Omental fat pad (tissue), 4 donors: ENCODE data around the gene GARIN5B. TPM values are rescaled to one million over a fixed set of nuclear protein-coding genes. Genes with fewer than 3 reads are reported as not detected.

Experiments used
- ATAC-seq: fragments of 150-250 bp; one replicate; pipeline ENCODE4 v1.9.1; 2016; ENCODE audit warnings: mild to moderate bottlenecking, moderate library complexity; ENCODE audit not compliant: low FRiP score
- DNase-seq: peaks from one replicate; pipeline ENCODE4 v3.0.0-alpha.2; 2019; ENCODE audit warnings: low spot score
- CTCF ChIP-seq, 3 donors: fragments of 450-650 bp; IDR thresholded peaks; one replicate each; pipeline ENCODE4 v1.5.1; 2016 to 2017; ENCODE audit warnings: antibody characterized with exemption in 3 of 3, mild to moderate bottlenecking in 3 of 3, moderate library complexity in 2 of 3
- total RNA-seq, 4 donors: library from RNA; depleted of rRNA; stranded (reverse); fragments of >200 nt; gene quantifications; one replicate each; pipeline ENCODE4 v1.1.0, GENCODE V29; 2016

The GARIN5B gene
- total RNA-seq, 4 donors from 2014 or later: 0.09 TPM; not detected in 3

DNA sequence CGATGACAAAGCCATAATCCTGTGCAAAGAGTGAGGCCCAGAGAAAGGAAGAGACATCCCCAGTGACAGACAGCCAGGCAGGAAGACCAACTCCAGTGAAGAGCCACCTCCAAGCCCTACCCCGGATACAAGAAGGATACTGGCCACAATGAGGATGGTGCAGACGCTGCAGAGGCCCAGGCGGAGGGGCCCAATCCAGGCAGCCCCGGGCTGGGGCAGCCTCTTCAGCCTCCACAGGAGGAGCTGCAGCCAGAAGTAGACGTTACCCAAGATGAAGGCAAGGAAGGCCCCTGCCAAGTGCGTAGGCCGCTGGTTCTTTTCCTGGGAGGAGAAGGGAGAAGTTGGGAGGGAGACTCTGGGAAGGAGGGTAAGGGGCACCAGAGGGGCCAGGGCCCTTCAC lies 46.4 kb downstream of the GARIN5B start:
- DNase-seq: no peak
- no peak for TF ChIP-seq CTCF (IDR thresholded peaks at IDR 0.05)
- no peak for ATAC-seq

DNA sequence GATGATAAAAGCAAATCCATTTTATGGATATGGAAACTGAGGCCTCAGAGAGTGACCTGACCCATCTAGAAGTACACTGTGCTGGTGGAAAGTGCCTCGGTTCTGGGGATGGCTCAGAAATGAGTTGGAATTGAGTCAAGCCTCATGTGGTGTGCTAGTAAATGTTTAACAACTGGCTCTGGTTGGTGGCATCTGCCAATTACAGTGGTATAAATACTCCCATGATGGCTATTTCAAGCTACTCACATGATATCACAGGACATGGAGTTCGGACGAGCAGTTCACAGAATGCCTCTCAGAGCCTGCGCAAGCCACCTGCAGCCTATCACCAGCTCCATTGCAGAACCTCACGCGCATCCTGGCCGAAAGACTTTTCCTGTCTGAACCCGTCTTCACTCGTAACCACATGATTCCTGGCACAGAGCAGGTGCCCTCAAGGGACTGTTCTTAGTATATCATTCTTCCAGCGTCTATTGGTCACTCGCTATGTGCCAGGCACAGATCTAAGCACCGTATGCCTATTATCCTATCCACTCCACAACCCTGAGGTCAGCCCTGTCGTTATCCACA lies 47.0 kb downstream of the GARIN5B start:
- no peak for DNase-seq
- ATAC-seq: no peak
- no peak for TF ChIP-seq CTCF (IDR thresholded peaks at IDR 0.05)

GRCh38 chr19:55314396-55314795 lies 48.7 kb downstream of the GARIN5B start:
- DNase-seq: no peak
- TF ChIP-seq CTCF (IDR thresholded peaks at IDR 0.05): no peak
- no peak for ATAC-seq

- DNase-seq (no peak), ATAC-seq (no peak)
- TF ChIP-seq CTCF (IDR thresholded peaks at IDR 0.05): no peak
These were observed 50.2 kb downstream of the GARIN5B start for GRCh38 chr19:55312621-55313512.

DNA sequence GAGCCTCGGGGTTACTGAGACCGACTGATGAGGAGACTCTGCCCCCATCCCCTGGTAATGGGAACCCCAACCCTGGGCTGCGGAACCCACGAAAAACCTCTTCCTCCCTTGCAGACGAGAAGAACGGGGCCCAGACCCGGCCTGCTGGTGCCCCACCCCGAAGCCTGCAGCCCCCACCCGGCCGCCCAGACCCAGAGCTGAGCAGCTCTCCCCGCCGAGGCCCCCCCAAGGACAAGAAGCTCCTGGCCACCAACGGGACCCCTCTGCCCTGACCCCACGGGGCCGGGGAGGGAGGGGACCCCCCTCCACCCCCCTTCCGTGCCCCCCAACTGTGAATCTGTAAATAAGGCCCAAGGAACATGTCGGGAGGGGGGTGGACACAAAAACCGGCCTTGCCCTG lies 51.3 kb downstream of the GARIN5B start:
- DNase-seq (no peak), ATAC-seq (no peak)
- no peak for TF ChIP-seq CTCF (IDR thresholded peaks at IDR 0.05)

- DNase-seq (no peak), ATAC-seq (no peak)
- TF ChIP-seq CTCF (IDR thresholded peaks at IDR 0.05): no peak
These were observed 51.7 kb downstream of the GARIN5B start for GRCh38 chr19:55311397-55311796.

DNA sequence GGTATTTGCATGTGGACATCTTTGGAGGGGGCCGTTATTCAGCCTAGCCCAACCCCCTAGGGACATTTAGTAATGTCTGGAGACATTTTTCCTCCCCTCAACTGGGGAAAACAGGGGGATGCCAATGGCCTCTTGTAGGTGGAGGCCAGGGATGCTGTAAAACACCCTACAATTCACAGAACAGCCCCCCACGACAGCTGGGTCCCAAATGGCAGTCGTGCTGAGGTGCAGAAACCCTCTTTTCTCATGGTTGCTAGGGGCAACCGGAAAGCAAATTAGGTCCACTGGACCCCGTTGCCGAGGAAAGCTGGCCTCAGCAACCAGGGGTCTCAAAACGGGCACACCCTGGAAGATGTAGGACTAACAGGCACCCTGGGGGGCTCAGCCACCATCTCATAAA lies 52.6 kb downstream of the GARIN5B start:
- no peak for DNase-seq
- no peak for TF ChIP-seq CTCF (IDR thresholded peaks at IDR 0.05)
- no peak for ATAC-seq
